ENCODE results near the gene KIF27. TPM values are rescaled to one million over a fixed set of nuclear protein-coding genes. Genes with fewer than 3 reads are reported as not detected.

KIF27 gene
- total and polyA plus RNA-seq, 2 of the 4 experiments (the other 2 are of a cell fraction): 0.60 to 1.6 TPM

- Histone ChIP-seq H3K27ac (ENCODE audit: insufficient read depth, low read length) (no peak overlapping the region), H2AK5ac (ENCODE audit: low read depth, low read length) (no peak overlapping the region), H2BK5ac (ENCODE audit: low read depth, low read length, poor library complexity, severe bottlenecking) (no peak overlapping the region), H3K9me3 (ENCODE audit: control insufficient read depth, insufficient read depth, low read length) (no peaks in the 10 kb centered on the region), H3K27me3 (ENCODE audit: control insufficient read depth, insufficient read depth, low read length) (no peaks in the 10 kb centered on the region), H4K20me1 (ENCODE audit: insufficient read depth, low read length) (peaks cover 48% of the 10 kb centered on the region), H3K4me2 (ENCODE audit: low read depth, low read length) (no peak overlapping the region), H3K23ac (ENCODE audit: low read depth, low read length) (no peak overlapping the region; the same call in 1 of the 2 replicates), H3K4me3 (ENCODE audit: insufficient read depth, low read depth, low read length) (no peak overlapping the region), H3K79me1 (ENCODE audit: low read depth in 1 of 2, low read length in 2 of 2) (peaks cover 14 to 23% of the 10 kb centered on the region in 2 experiments), H3K18ac (ENCODE audit: low read depth, low read length) (no peak overlapping the region), H3K56ac (ENCODE audit: extremely low read depth, insufficient read depth, low read length) (no peak overlapping the region), H2AK9ac (replicated peaks; ENCODE audit: low read depth, low read length, poor library complexity) (no peak overlapping the region), H3K4ac (ENCODE audit: low read depth, low read length) (no peak overlapping the region), H2BK120ac (ENCODE audit: low read depth, low read length) (no peak overlapping the region), H3K14ac (replicated peaks; ENCODE audit: low read depth, low read length) (no peak overlapping the region), H3K36me3 (ENCODE audit: control insufficient read depth, insufficient read depth, low read length) (peaks cover 51% of the 10 kb centered on the region), H3K9me1 (ENCODE audit: insufficient read depth, low read length) (no peaks in the 10 kb centered on the region), H4K5ac (ENCODE audit: low read depth, low read length) (no peak overlapping the region), H3K4me1 (ENCODE audit: control insufficient read depth, insufficient read depth, low read length) (no peaks in the 10 kb centered on the region), H2BK15ac (ENCODE audit: low read depth, low read length) (no peak overlapping the region), H3K9ac (ENCODE audit: low read depth, low read length) (no peak overlapping the region), H2AFZ (replicated peaks; ENCODE audit: low read length, poor library complexity) (no peak overlapping the region), H4K8ac (ENCODE audit: low read depth in 2 of 2, low read length in 2 of 2) (no peak overlapping the region), H2BK20ac (ENCODE audit: low read depth, low read length) (no peak overlapping the region), H4K91ac (ENCODE audit: insufficient read depth, low read depth, low read length) (no peak overlapping the region)
- no peak for TF ChIP-seq FOS (IDR thresholded peaks at IDR 0.05; ENCODE audit: low read depth, low read length)
- TF ChIP-seq CEBPB (IDR thresholded peaks at IDR 0.05; ENCODE audit: low read depth, low read length): no peak
- ChIA-PET POLR2A (ENCODE audit: unreplicated experiment) (no interaction called here), CTCF (no interaction called here)
- in situ Hi-C loops (cut with MboI; ENCODE audit: low sequenced_read_pairs) (no loop called here), dilution Hi-C loops (cut with HindIII; ENCODE audit: low sequenced_read_pairs, unreplicated experiment) (no loop called here), intact Hi-C loops (cut with micrococcal nuclease) (loop anchor here (5.0 kb wide), 1 partner anchor 333 kb away; no protein-coding TSS in a partner anchor)
- 100% methylated on average over 2 of the region's 3 CpGs; no CpG with 5 or more reads in 1 of the 2 experiments for WGBS, 2 experiments (ENCODE audit: extremely low coverage in 2 of 2, insufficient read length in 1 of 2)
- no peak for DNase-seq
- no peak for ATAC-seq (ENCODE audit: low read depth)
- BruUV-seq (replicated peaks): no TSS peak
Measured at GRCh38 chr9:83969602-83970001, 48.4 kb upstream of the KIF27 start.
